Omental fat pad (tissue), 4 donors: ENCODE data around the gene MTM1. TPM values are rescaled to one million over a fixed set of nuclear protein-coding genes. Genes with fewer than 3 reads are reported as not detected.

Experiments used
- ATAC-seq: fragments of 150-250 bp; one replicate; pipeline ENCODE4 v1.9.1; 2016; ENCODE audit warnings: mild to moderate bottlenecking, moderate library complexity; ENCODE audit not compliant: low FRiP score
- DNase-seq: peaks from one replicate; pipeline ENCODE4 v3.0.0-alpha.2; 2019; ENCODE audit warnings: low spot score
- CTCF ChIP-seq, 3 donors: fragments of 450-650 bp; IDR thresholded peaks; one replicate each; pipeline ENCODE4 v1.5.1; 2016 to 2017; ENCODE audit warnings: antibody characterized with exemption in 3 of 3, mild to moderate bottlenecking in 3 of 3, moderate library complexity in 2 of 3
- total RNA-seq, 4 donors: library from RNA; depleted of rRNA; stranded (reverse); fragments of >200 nt; gene quantifications; one replicate each; pipeline ENCODE4 v1.1.0, GENCODE V29; 2016

MTM1 gene
- total RNA-seq, 4 donors from 2014 or later = 7.1 to 15.1 (median 9.3) TPM

- peak; percentile 76 for ATAC-seq
- no peak for TF ChIP-seq CTCF (IDR thresholded peaks at IDR 0.05)
- no peak for DNase-seq
Measured at GRCh38 chrX:150649096-150649870, 80.9 kb downstream of the MTM1 start.

DNA sequence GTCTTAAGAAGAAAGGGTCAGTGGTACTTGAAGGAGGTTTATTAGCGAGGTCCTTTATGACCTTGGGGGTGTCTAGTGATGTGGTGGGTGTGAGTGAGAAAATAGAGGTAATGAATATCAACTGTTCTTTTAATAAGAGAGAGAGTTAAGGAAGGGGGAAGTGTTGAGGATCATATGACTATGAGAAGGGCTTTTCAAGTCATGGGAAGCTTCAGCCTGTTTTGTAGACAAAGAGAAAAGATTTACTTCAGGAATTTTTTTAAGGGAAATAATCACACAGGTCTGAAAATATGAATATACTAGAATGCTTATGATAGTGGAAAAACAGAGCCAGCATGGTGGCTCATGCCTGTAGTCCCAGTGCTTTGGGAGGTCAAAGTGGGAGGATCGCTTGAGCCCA, 83.5 kb downstream of the MTM1 start:
- no peak for TF ChIP-seq CTCF (IDR thresholded peaks at IDR 0.05)
- DNase-seq (no peak), ATAC-seq (no peak)

DNA sequence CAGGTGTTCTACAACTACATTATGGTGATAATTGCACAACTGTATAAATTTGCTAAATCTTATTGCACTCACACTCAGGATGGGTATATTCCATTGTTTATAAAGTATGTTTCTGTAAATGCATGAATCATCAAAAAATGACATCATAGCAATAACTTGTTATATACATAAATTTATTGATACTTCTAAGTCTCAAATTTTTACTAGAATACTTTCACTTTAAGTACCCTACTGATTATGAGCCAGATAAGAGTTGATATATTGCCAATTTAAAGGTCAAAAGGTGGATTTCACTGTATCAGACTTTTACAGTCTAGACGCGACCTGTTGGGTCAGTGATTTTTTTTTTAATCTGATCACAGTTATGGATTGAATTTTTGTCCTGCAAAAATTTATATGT, 87.4 kb downstream of the MTM1 start:
- no peak for TF ChIP-seq CTCF (IDR thresholded peaks at IDR 0.05)
- ATAC-seq = no peak

GRCh38 chrX:150663073-150663472, 94.7 kb downstream of the MTM1 start:
- DNase-seq = no peak
- no peak for TF ChIP-seq CTCF (IDR thresholded peaks at IDR 0.05)
- ATAC-seq = no peak

More for the DNA sequence above, 87.4 kb downstream of the MTM1 start:
- no peak for DNase-seq

GRCh38 chrX:150664290-150664689, 95.9 kb downstream of the MTM1 start:
- ATAC-seq (no peak), DNase-seq (no peak)
- no peak for TF ChIP-seq CTCF (IDR thresholded peaks at IDR 0.05)

DNA sequence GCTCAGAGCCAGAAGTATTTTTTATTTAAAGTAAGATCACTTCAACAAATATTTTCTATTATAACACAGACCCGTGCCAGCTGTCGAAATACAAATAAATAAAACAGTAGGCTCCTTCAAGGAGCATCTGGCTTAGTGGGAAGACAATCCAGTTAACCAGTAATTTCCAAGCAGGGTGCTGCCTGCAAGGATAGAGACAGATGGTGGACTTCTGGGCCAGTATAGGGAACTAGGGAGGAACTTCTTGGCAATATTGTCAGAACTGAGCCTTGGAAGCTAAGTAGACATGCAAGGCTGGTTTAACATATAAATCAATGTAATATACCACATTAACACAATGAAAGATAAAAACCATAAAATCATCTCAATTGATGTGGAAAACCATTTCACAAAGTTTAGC, 107.8 kb downstream of the MTM1 start:
- ATAC-seq = no peak
- no peak for DNase-seq
- TF ChIP-seq CTCF (IDR thresholded peaks at IDR 0.05) = no peak

DNA sequence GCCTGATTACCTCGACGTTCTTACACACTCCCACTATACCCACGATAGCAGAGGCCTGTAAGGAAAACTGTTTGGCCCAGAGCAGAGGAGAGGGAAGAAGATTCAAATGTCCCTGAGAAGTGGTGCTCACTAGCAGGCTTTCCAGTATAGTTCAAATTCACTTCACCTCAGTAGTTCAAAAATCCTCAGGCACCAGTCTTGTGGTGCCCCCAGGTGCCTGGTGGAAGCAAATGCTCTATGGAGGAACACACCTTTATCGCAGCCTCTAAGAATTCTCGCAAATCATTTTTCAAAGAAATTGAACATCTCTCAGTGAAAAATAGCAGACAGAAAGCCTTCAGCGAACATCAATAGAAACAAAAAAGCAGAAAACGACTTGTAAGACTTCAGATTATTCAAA, 112.6 kb downstream of the MTM1 start:
- DNase-seq (no peak), ATAC-seq (no peak)
- TF ChIP-seq CTCF (IDR thresholded peaks at IDR 0.05) = no peak
